GM21529 (cell line): ENCODE results near the gene TMEM86B.

Source experiments
- ATAC-seq: cut with Tn5 transposase; IDR thresholded peaks from one replicate; pipeline ENCODE4 v1.9.1; 2021; ENCODE audit not compliant: unreplicated experiment

TMEM86B gene

DNA sequence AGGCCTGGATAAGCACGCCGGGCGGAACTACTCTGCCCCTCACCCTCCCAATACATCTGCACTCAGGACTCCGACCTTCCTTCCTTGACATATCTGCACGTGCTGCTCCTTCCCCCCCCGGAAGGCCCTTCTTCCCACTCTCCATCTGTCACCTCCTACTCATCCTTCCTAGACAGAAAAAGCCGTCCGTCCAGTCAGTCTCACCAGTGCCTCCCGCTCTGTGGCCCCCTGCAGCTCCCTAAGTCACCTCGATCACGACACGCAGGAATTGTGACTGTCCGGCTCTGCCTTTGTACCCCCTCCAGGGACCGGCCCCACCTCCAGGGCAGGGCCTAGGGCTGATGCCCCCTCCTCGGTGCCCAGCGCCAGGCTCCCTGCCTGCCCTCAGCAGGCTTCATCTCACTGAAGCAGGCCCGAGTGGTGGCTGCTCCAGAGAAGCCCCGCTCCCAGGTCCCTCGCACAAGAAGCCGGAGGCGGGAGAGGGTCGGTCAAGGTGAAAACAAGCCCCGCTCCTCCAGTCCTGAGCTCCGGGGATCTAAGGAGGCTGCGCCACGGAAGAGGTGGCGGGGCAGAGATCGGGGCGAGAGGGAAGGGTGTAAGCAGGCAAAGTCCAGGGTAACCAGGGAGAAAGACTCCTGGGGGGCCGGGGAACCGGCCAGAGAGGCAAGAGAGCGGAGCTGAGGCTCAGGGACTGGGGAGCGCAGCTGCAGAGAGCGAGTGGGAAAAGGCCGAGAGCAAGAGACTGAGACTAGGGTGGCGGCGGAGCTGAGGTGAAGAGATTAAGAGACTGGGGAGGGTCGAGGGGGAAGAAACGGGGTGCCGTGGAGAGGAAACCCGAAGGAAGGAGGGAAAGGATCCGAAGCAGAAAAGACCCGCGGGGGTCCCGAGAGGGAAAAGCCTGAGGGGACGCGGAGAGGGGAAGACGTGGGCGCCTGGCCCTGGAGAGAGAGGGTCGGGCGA, 29.2 kb upstream of the TMEM86B start:
- ATAC-seq: no peak

DNA sequence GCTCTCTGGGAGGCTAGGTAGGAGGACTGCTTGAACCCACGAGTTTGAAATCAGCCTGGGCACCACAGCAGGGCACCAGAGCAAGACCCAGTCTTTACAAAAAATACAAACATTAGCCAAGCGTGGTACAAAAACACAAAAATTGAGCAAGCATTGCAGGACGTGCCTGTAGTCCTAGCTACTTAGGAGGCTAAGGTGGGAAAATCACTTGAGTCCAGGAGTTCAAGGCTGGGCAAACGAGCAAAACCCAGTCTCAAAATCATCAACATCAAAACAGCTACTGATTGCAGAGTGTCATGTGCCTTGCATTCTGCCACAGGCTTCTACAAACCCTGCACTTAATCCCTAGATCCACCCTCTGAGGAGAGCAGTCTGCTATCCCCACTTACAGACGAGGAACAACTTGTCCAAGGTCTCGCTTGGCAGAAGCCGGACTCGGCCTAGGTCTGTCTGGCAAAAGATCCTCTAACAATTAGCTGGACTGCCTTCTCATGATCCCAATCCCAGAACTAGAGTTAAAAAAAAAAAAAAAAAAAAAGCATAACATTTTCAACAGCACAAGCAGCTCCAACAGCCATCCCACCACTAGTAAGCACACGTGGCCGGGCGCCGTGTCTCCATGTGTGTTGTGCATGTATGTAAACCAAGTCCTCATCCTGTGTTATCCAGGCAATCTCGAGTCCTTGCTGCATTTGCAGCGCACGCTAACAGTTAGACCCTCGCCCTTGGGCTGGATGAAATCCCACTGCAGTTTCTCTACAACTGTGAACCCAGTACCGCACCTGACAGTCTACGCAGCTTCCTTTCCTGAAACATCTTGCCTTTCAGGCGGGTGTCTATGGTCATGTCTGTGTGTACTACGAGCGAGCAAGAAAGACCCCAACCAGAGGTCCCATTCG, 28.2 kb upstream of the TMEM86B start:
- no peak for ATAC-seq

DNA sequence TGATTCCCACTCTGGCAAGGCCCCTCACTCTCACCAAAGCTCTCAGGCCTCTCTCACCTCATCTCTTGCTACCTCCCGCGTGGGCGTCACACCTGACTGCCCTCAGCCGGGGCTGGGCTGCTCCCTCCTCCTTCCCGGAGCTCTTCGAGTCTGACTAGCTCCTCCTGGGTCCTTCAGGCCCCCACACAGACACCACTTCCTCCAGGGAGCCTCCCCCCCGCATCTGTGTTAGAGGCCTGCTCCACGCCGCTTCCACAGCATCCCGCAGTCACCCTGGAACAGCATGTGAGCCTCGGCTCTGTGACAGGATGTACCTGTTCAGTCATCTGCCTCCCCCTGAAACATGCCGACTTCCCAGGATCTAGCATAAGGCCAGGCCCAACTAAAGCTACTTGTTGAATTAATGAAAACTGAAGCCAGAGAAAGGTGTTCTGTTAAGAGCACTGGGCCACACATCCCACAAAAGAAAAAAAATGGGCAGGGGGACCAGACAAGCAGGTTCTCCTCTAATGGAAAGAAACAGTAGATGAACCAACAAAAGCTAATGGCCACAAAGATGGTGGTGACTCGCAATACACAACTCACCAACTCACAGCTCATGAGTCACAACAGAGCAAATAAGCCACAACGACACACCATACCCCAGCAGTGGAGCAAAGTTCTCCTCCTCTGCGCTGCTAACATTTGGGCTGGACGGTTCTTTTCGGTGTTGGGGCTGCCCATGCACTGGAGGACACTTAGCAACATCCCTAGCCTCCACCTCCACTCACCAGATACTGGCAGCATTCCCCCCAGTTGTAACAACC, 27.3 kb upstream of the TMEM86B start:
- ATAC-seq: no peak

- no peak for ATAC-seq
These were observed 26.0 kb upstream of the TMEM86B start for GRCh38 chr19:55254625-55254977.

DNA sequence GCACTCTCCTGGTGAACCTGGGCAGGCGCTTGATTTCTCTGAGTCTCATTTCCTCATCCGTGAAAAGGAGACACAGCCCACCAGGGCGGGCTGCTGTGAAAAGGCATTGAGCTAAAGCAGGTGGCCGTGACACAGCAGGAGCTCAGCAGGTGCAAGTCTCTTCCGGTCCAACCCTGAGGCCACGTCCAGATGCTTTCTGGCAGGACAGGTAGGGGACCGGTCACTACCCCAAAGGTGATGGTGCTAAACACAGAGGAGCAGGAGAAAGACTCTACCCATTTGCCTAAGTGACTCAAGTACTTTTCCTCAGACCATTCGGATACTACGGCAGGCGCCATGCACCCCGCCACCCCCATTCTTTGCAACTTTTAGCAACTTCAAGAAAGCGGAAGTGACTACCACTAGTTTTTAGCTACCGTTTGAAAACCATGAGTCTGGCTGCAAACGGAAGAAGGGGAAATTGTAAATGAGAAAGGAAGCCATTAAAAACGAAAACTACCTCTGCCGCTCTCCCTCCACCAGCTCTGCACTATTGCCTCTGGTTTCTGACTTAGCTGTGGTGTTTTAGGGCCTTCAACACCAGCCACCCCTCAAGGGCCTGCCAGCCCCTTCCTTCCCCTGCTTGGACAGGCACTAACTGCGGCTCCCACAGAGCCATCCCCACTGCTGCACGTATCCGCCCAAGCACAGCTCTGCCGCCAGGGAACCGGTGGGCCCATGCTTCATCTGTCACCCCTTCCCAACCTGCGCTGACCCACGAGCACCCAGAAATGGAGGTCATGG, 25.5 kb upstream of the TMEM86B start:
- peak; percentile 45 for ATAC-seq

DNA sequence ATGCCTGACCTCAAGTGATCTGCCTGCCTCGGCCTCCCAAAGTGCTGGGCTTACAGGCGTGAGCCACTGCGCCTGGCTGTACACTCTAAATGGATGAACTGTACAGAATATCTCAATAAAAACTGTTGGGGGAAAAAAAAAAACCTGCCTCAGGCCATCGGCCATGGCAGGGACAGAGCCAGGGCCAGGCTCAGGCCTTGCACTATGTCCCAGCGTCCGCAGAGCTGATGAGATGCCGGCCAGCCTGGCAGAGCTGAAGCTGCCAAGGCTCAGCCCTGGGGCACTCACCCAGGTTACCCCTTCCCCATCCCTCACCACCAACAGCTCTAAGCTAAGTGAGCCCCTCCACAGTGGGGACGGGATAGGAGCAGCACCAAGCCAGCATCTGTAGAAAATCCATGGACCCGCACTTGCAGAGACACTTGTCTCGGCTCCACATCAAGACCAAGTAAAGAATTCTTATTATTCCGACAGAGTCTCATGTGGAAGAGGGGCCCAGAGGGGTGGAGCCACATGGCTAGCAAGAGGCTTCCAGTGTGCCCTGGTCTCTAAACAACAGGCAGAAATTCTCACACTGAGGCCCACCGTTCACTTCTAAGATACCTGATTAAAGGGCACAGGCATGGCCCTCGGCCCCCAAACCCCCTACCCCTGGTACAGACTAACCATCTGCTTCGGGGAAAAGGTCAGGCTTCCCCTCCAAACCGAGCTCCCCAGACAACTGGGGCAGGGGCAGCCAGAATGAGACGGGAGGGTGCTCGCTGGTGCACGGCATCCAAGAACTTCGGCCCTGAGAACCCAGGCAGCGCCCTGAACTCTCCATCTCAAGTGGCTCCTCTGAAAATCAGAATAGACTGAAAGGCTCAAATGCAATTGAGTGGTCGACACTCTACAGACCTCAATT, 24.4 kb upstream of the TMEM86B start:
- no peak for ATAC-seq

DNA sequence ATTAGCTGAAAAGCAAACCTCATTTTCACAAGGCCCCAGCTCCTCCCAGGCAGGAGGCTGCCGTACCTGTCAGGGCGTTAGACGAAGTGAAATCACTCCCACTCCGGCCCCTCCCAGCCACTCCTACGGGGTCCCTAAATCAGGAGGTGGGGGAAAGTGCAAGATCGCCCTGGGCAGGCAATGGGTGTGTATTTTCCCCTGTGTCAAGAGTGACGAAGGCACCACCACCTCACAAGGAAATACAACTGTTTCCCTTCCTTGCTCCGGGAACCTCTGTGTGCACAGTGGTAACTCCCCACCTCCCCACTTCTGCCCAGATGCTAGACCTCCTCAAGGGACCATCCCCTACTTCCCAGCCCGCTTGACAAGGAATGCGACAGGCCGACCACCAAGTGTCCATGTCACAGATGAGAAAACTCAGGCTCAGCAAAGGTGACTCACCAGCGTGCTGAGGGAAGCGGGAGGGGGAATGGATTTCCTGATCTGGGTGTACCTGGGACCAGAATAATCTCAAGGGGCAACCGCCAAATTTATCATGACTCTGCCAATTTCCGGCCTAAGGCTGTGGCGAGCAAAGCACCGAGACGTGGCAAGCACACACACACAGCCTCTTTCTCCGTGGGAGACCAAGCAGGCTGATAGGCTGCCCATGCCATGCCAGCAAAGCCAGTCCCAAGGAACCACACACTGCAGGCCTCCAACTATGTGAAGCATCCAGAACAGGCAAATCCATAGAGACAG, 22.9 kb upstream of the TMEM86B start:
- no peak for ATAC-seq

DNA sequence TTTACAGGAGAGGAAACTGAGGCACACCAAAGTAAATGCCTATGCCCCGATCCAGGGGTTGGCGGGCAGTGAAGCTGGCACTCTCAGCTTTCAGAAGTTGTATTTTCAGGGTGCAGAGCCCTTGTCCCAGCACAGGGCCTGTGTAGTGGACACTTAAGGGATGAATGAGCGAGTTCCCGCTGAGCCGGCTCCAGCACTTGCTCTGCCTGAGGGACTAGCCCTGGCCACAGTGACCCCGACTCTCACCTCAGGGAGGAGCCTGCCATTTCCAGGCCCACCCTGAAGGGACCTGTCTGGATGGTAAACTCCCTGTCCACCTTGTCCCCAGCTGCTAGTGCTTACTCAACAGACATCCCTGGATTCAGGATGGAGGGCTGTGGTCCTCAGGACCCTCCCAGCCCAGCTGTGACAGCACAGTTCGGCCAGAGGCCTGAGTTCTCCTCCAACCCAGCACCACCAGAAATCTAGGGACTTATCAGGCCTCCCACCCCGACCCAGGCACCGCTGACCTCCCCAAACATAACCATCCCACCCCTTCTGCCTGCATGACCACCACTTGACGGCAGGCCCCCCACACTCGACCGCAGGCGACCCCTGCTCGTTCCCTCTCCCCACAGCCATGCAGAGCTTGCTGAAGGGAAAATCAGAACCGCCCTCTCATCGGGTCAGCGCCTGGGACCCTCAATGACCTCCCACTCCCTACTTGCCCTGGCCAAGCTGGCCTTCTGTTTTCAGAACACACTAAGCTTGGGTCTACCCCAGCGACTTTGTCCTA, 21.9 kb upstream of the TMEM86B start:
- no peak for ATAC-seq

DNA sequence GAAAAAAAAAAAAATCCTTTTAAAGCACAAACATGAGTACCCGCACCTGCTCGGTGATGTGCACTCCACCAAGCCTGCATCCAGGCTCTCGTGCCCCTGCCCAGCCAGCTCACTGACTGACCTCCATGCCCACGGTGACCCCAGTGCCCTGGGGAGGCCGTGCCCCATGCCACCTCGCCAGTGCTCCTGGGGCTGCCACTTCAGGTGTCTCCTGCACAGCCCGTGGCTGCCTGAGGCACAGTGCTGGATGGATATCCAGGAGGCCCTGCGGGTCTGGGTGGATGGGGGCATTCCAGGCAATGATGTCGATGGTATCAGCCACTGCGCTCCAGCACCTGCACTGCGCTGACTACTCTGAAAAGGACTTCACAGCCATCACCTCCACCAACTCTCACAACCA, 21.3 kb upstream of the TMEM86B start:
- no peak for ATAC-seq

- ATAC-seq: no peak
These were observed 20.1 kb upstream of the TMEM86B start for GRCh38 chr19:55248704-55249103.

DNA sequence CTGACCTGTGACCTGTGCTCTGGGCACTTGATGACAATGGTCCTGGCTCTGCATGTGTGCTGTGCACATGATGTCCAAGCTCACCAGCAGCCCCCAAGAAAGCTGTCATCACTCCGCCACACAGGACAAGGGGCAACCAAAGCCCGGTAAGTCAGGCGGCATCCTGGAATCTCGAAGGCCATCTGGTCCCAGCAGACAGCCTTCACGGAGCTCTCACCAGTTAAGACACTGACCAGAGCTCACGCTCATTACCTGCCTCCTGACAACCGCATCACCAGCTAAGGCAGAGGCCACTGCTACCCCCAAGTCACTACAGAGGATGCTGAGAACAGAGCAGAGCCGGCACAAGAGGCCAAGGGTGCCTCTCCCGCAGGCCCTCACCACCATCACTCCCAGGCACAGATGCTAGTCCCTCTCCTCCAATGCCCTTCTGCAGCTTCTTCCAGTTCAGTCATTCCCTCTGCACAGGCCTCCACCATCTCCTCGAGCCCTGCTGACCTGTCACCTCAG, 19.7 kb upstream of the TMEM86B start:
- ATAC-seq: no peak

DNA sequence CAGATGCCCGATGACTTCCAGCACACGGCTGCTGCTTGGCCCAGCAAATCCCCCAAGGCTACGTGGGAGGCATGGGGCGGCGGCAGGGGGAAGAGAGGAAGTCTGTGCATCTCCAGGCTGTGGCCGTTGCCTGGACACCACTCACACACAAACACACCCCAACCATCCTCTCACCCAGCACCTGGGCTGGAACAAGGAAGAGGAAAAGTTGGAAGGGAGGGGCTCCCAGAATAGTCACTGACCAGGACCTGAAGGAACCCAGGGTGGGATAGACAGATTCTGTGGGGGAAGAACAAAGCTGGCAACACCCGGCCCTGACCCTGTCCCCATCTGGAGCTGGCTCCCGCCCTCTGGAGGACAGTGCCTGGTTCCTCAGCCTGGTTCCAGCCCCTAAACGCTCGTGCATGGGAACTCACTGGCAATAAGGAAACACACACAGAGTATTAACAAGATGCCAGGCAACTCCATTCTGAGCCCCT, 19.1 kb upstream of the TMEM86B start:
- ATAC-seq: no peak

GRCh38 chr19:55246462-55247451, 18.2 kb upstream of the TMEM86B start:
- ATAC-seq: no peak

DNA sequence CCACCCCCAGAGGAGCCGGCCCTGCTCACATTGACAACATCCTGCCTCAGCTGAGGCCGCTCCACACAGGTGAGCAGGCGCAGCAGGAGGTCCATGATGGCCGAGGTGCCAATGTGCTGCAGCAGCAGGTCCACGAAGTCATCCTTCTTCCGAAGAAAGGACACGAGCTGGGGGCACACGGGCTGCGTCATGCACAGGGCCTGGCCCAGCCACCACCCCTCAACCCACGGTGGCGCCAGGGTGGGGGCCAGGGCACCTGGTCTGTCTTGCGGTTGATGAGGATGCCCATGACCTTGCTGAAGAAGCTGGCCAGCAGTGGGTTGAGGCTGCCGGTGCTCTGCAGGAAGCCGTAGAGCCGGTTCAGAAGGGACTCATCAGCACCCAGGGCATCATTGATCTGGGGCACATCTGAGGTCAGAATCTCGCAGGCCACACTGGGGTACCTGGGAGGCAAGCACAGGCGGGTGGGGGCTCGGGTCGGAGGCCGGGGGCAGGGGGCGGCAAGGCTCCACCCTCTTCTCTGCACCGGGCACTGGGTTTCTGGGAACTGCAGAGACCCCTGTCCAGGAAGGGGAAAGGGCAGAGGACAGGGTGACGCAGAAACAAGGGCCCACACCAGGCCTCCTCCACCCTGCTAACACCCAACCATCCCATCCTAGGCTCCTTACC, 16.8 kb upstream of the TMEM86B start:
- ATAC-seq: no peak

- no peak for ATAC-seq
These were observed 15.6 kb upstream of the TMEM86B start for GRCh38 chr19:55244004-55244680.
